SK-N-SH treated with all-trans-retinoic acid at 6 μM for 48 hours (cell line): ENCODE data around the gene TMEM183A.
"Not testable (repeated sequence)": the region's sequence is repeated elsewhere in the genome, so short reads cannot be mapped to it uniquely, and the experiment has no call there.

Source experiments
- ATAC-seq: fragments of 200-7000 bp; cut with Tn5 transposase; 3 replicates; pipeline ENCODE4 v1.9.1; 2020; ENCODE audit warnings: mild to moderate bottlenecking, moderate library complexity
- ARNTL ChIP-seq: fragments of 450-650 bp; formaldehyde crosslinking; IDR thresholded peaks from 2 replicates; pipeline ENCODE4 v1.5.0; 2020; ENCODE audit warnings: low read depth, mild to moderate bottlenecking, moderate library complexity, borderline replicate concordance
- CREB5 ChIP-seq: fragments of 250-450 bp; sonication (Bioruptor Pico); IDR thresholded peaks from 2 replicates; pipeline ENCODE4 v1.5.1; 2020; ENCODE audit warnings: low read depth, mild to moderate bottlenecking, moderate library complexity
- CSDC2 ChIP-seq: fragments of 250-450 bp; sonication (Bioruptor Pico); IDR thresholded peaks from 2 replicates; pipeline ENCODE4 v1.5.0; 2020; ENCODE audit warnings: mild to moderate bottlenecking, moderate library complexity
- ESRRG ChIP-seq: fragments of 250-450 bp; sonication (Bioruptor Pico); IDR thresholded peaks from 2 replicates; pipeline ENCODE4 v1.6.1; 2021; ENCODE audit warnings: mild to moderate bottlenecking
- GLIS3 ChIP-seq: fragments of 250-450 bp; sonication (Bioruptor Pico); IDR thresholded peaks from 2 replicates; pipeline ENCODE4 v1.5.0; 2020; ENCODE audit warnings: mild to moderate bottlenecking, moderate library complexity
- ISL1 ChIP-seq: fragments of 250-450 bp; sonication (Bioruptor Pico); IDR thresholded peaks from 2 replicates; pipeline ENCODE4 v2.1.2; 2022; ENCODE audit warnings: mild to moderate bottlenecking, moderate library complexity
- OSR1 ChIP-seq: fragments of 250-450 bp; sonication (Bioruptor Pico); IDR thresholded peaks from 2 replicates; pipeline ENCODE4 v1.8.0; 2022; ENCODE audit warnings: moderate library complexity, mild to moderate bottlenecking, inconsistent platforms
- PATZ1 ChIP-seq: fragments of 250-450 bp; sonication (Bioruptor Pico); IDR thresholded peaks from 2 replicates; pipeline ENCODE4 v1.8.0; 2020; ENCODE audit warnings: mild to moderate bottlenecking, moderate library complexity, borderline replicate concordance
- POU6F1 ChIP-seq: fragments of 250-450 bp; sonication (Bioruptor Pico); IDR thresholded peaks from 2 replicates; pipeline ENCODE4 v1.8.0; 2021; ENCODE audit warnings: low read depth, mild to moderate bottlenecking, moderate library complexity, borderline replicate concordance
- PPARA ChIP-seq: fragments of 250-450 bp; sonication (Bioruptor Pico); IDR thresholded peaks from 2 replicates; pipeline ENCODE4 v1.5.0; 2020; ENCODE audit warnings: mild to moderate bottlenecking, borderline replicate concordance
- RARB ChIP-seq: fragments of 250-450 bp; sonication (Bioruptor Pico); IDR thresholded peaks from 2 replicates; pipeline ENCODE4 v1.8.0; 2021; ENCODE audit warnings: mild to moderate bottlenecking, moderate library complexity
- SNAI2 ChIP-seq: fragments of 250-450 bp; sonication (Bioruptor Pico); IDR thresholded peaks from 2 replicates; pipeline ENCODE4 v1.5.0; 2020; ENCODE audit warnings: mild to moderate bottlenecking, moderate library complexity
- TCF4 ChIP-seq: fragments of 250-450 bp; sonication (Bioruptor Pico); IDR thresholded peaks from 2 replicates; pipeline ENCODE4 v1.8.0; 2021; ENCODE audit warnings: mild to moderate bottlenecking, moderate library complexity, borderline replicate concordance
- TOX ChIP-seq: fragments of 250-450 bp; sonication (Bioruptor Pico); IDR thresholded peaks from 2 replicates; pipeline ENCODE4 v1.8.0; 2021; ENCODE audit warnings: mild to moderate bottlenecking, moderate library complexity, borderline replicate concordance
- TSHZ2 ChIP-seq: fragments of 250-450 bp; sonication (Bioruptor Pico); IDR thresholded peaks from 2 replicates; pipeline ENCODE4 v1.5.0; 2020; ENCODE audit warnings: mild to moderate bottlenecking, moderate library complexity
- ZC3H10 ChIP-seq: fragments of 250-450 bp; sonication (Bioruptor Pico); IDR thresholded peaks from 2 replicates; pipeline ENCODE4 v1.5.1; 2021; ENCODE audit warnings: mild to moderate bottlenecking, moderate library complexity
- ZFP3 ChIP-seq: fragments of 250-450 bp; sonication (Bioruptor Pico); IDR thresholded peaks from 2 replicates; pipeline ENCODE4 v1.5.0; 2020; ENCODE audit warnings: mild to moderate bottlenecking, moderate library complexity
- ZFP30 ChIP-seq: fragments of 450-650 bp; formaldehyde crosslinking; IDR thresholded peaks from 2 replicates; pipeline ENCODE4 v1.5.0; 2022; ENCODE audit warnings: mild to moderate bottlenecking, moderate library complexity
- ZNF565 ChIP-seq: fragments of 450-650 bp; formaldehyde crosslinking; conservative IDR thresholded peaks from 2 replicates; pipeline ENCODE4 v1.5.0; 2020; ENCODE audit warnings: low read depth, mild to moderate bottlenecking, moderate library complexity
- ZNF70 ChIP-seq: fragments of 450-650 bp; formaldehyde crosslinking; IDR thresholded peaks from 2 replicates; pipeline ENCODE4 v1.5.0; 2020; ENCODE audit warnings: mild to moderate bottlenecking, moderate library complexity
- ZNF8 ChIP-seq: fragments of 450-650 bp; formaldehyde crosslinking; IDR thresholded peaks from 2 replicates; pipeline ENCODE4 v1.5.0; 2020; ENCODE audit warnings: mild to moderate bottlenecking, moderate library complexity

The TMEM183A gene

GRCh38 chr1:203000217-203000944, 6.8 kb upstream of the TMEM183A start:
- TF ChIP-seq RARB (CRISPR knock-in tag) (no peak), SNAI2 (CRISPR knock-in tag) (no peak), CSDC2 (no peak), TCF4 (CRISPR knock-in tag) (no peak), ISL1 (CRISPR knock-in tag) (no peak), ZNF70 (CRISPR knock-in tag) (no peak), ZNF8 (CRISPR knock-in tag) (no peak), ZC3H10 (CRISPR knock-in tag) (no peak), CREB5 (CRISPR knock-in tag) (no peak), ZNF565 (CRISPR knock-in tag) (no peak), OSR1 (CRISPR knock-in tag) (no peak), TOX (no peak), TSHZ2 (no peak), GLIS3 (CRISPR knock-in tag) (no peak), ZFP3 (CRISPR knock-in tag) (no peak), POU6F1 (CRISPR knock-in tag) (no peak)
- ATAC-seq, result no peak

GRCh38 chr1:203001986-203002385, 5.2 kb upstream of the TMEM183A start:
- TF ChIP-seq PPARA (CRISPR knock-in tag) (no peak), ZNF565 (CRISPR knock-in tag) (no peak), ESRRG (no peak), GLIS3 (CRISPR knock-in tag) (no peak), ZC3H10 (CRISPR knock-in tag) (no peak), ZFP3 (CRISPR knock-in tag) (no peak)
- ATAC-seq, result no peak

- TF ChIP-seq ZNF8 (CRISPR knock-in tag), result no peak
- TF ChIP-seq ESRRG, result no peak
- TF ChIP-seq PATZ1, result no peak
- no peak for TF ChIP-seq ZFP3 (CRISPR knock-in tag)
- TF ChIP-seq TCF4 (CRISPR knock-in tag), result no peak
- TF ChIP-seq ISL1 (CRISPR knock-in tag), result no peak
- no peak for TF ChIP-seq ZFP30 (CRISPR knock-in tag)
- TF ChIP-seq ZNF565 (CRISPR knock-in tag), result no peak
- no peak for TF ChIP-seq CSDC2
- TF ChIP-seq OSR1 (CRISPR knock-in tag), result no peak
- TF ChIP-seq ARNTL (CRISPR knock-in tag), result no peak
- no peak for TF ChIP-seq RARB (CRISPR knock-in tag)
- TF ChIP-seq, all 23 proteins: peak for 0
- no peak for ATAC-seq
Measured at GRCh38 chr1:203002951-203003350, 4.2 kb upstream of the TMEM183A start.

GRCh38 chr1:203005395-203006142, 1.6 kb upstream of the TMEM183A start:
- ATAC-seq, result not testable (repeated sequence)
